GM12878 (cell line): ENCODE data around the gene TTC22. TPM values are rescaled to one million over a fixed set of nuclear protein-coding genes. Genes with fewer than 3 reads are reported as not detected.

Experiments
- ATAC-seq: fragments of 200-7000 bp; cut with Tn5 transposase; 3 replicates; pipeline ENCODE4 v1.9.1; 2020; ENCODE audit warnings: mild to moderate bottlenecking, moderate library complexity
- BruUV-seq: library from RNA; stranded (reverse); fragments of 400-500 nt; replicated peaks from 2 replicates; lab custom pipeline; 2021; lab: Mats Ljungman, UMichigan
- CTCF ChIA-PET: fragments of 300-600 bp; sonication (Branson Sonifier 250); formaldehyde crosslinking; extraction: SDS; loops from one replicate; lab custom pipeline; 2021; ENCODE audit warnings: inconsistent platforms; lab: Yijun Ruan, JAX
- POLR2A ChIA-PET: fragments of 350-600 bp; formaldehyde crosslinking; extraction: SDS; loops from one replicate; lab custom pipeline; 2021; ENCODE audit warnings: inconsistent platforms; lab: Charles Lee
- RAD21 ChIA-PET: fragments of 300-600 bp; sonication (Branson Sonifier 250); formaldehyde crosslinking; loops from one replicate; lab custom pipeline; 2023; ENCODE audit warnings: antibody characterized with exemption; ENCODE audit not compliant: unreplicated experiment; lab: Charles Lee
- SMC1A ChIA-PET: fragments of 300-600 bp; sonication (Branson Sonifier 250); formaldehyde crosslinking; loops from one replicate; lab custom pipeline; 2023; ENCODE audit not compliant: unreplicated experiment, uncharacterized antibody; lab: Charles Lee
- DNase-seq: peaks from one replicate; pipeline ENCODE4 v3.0.0-alpha.2; 2011; ENCODE audit warnings: low read depth, low spot score
- FAIRE-seq: peaks from 3 replicates; lab custom pipeline; 2011; peaks lifted over from hg19 to GRCh38; lab: Jason Lieb, UNC
- H2AFZ ChIP-seq: 2 replicates; pipeline ENCODE4 v1.6.0; 2011; ENCODE audit warnings: low read depth, low read length, control low read depth; ENCODE audit not compliant: control insufficient read depth
- H3K27ac ChIP-seq: 2 replicates; pipeline ENCODE4 v1.5.1; 2011; ENCODE audit warnings: control low read depth; ENCODE audit not compliant: control insufficient read depth, insufficient read depth
- H3K27me3 ChIP-seq, 2 experiments: replicated peaks in 1 of 2; 2 replicates each; pipeline versions ENCODE4 v1.6.0 to v1.6.1; 2011; ENCODE audit warnings: low read length in 1 of 2; ENCODE audit not compliant: control insufficient read depth in 2 of 2, insufficient read depth in 2 of 2
- H3K36me3 ChIP-seq, 2 experiments: 2 replicates each; pipeline ENCODE4 v1.5.1; 2011; ENCODE audit warnings: low read length in 1 of 2; ENCODE audit not compliant: control insufficient read depth in 2 of 2, insufficient read depth in 2 of 2
- H3K4me1 ChIP-seq: 2 replicates; pipeline ENCODE4 v1.6.1; 2011; ENCODE audit warnings: mild to moderate bottlenecking, low read length, moderate library complexity, mixed read lengths; ENCODE audit not compliant: control insufficient read depth, insufficient read depth
- H3K4me2 ChIP-seq: 2 replicates; pipeline ENCODE4 v1.6.0; 2011; ENCODE audit warnings: control low read depth; ENCODE audit not compliant: control insufficient read depth, insufficient read depth
- H3K4me3 ChIP-seq: fragments of 200-600 bp; sonication (generic); 2 replicates; pipeline ENCODE4 v1.5.1; 2016
- H3K79me2 ChIP-seq: 2 replicates; pipeline ENCODE4 v1.6.0; 2011; ENCODE audit warnings: low read length; ENCODE audit not compliant: control insufficient read depth, insufficient read depth
- H3K9ac ChIP-seq: 2 replicates; pipeline ENCODE4 v1.8.0; 2011; ENCODE audit warnings: low read length, control low read depth, mixed read lengths; ENCODE audit not compliant: control insufficient read depth, insufficient read depth
- H3K9me3 ChIP-seq: replicated peaks from 3 replicates; pipeline ENCODE4 v1.5.1; 2011; ENCODE audit warnings: mild to moderate bottlenecking, low read length; ENCODE audit not compliant: control insufficient read depth, insufficient read depth
- H4K20me1 ChIP-seq: 2 replicates; pipeline ENCODE4 v1.6.0; 2011; ENCODE audit not compliant: control insufficient read depth, insufficient read depth
- BRCA1 ChIP-seq: IDR thresholded peaks from 2 replicates; pipeline ENCODE4 v1.6.1; 2011; ENCODE audit warnings: low read depth, low read length, improper control_type of control experiment
- CBX5 ChIP-seq: sonication (generic); IDR thresholded peaks from 2 replicates; pipeline ENCODE4 v1.6.1; 2016; ENCODE audit warnings: low read depth, moderate library complexity, mild to moderate bottlenecking, inconsistent platforms
- FOS ChIP-seq: IDR thresholded peaks from 3 replicates; pipeline ENCODE4 v1.6.1; 2011; ENCODE audit warnings: borderline replicate concordance; ENCODE audit not compliant: insufficient read length; ENCODE audit errors: extremely low read depth
- HSF1 ChIP-seq: fragments of 150-350 bp; IDR thresholded peaks from 2 replicates; pipeline ENCODE4 v1.6.1; 2014; ENCODE audit warnings: mild to moderate bottlenecking, low read depth, low read length
- IRF4 ChIP-seq: IDR thresholded peaks from 2 replicates; pipeline ENCODE4 v1.6.1; 2011; ENCODE audit warnings: low read depth, low read length
- IRF5 ChIP-seq: fragments of 450-650 bp; IDR thresholded peaks from 2 replicates; pipeline ENCODE4 v1.6.1; 2017; ENCODE audit warnings: borderline replicate concordance
- RELA ChIP-seq: fragments of 450-650 bp; IDR thresholded peaks from 2 replicates; pipeline ENCODE4 v1.8.0; 2014; ENCODE audit warnings: borderline replicate concordance; ENCODE audit not compliant: partially characterized antibody
- TAF1 ChIP-seq: IDR thresholded peaks from 2 replicates; pipeline ENCODE4 v1.6.1; 2011; ENCODE audit warnings: mild to moderate bottlenecking, low read depth, low read length, borderline replicate concordance
- ZSCAN29 ChIP-seq: fragments of 450-650 bp; IDR thresholded peaks from 2 replicates; pipeline ENCODE4 v1.6.1; 2017; ENCODE audit warnings: mild to moderate bottlenecking, moderate library complexity
- WGBS: methylation state at CpG from one replicate; pipeline ENCODE4 v1.1.6; 2016; ENCODE audit warnings: low lambda C conversion rate; ENCODE audit not compliant: insufficient replicate concordance, insufficient coverage; ENCODE audit errors: missing lambda C conversion rate; 5-methylcytosine and 5-hydroxymethylcytosine counted together
- in situ Hi-C: fragments of 300-500 bp; cut with MboI; formaldehyde crosslinking; loops from 9 replicates; pipeline ENCODE4 v1.14.3; 2018; ENCODE audit warnings: mixed read lengths
- intact Hi-C: fragments of 100-400 bp; cut with micrococcal nuclease; formaldehyde crosslinking; loops from one replicate; pipeline ENCODE4 v1.14.2; 2022; ENCODE audit not compliant: unreplicated experiment
- polyA plus RNA-seq, 11 experiments: library from polyadenylated mRNA; depleted of rRNA in 4 of 11; unstranded in 6 of 11; stranded (reverse) in 5 of 11; fragments of >200 nt; fragmentation: Nextera tagmentation in 4 of 11; fragmentation: Illumina TruSeq in 1 of 11; extraction: Ambion mirVana in 4 of 11; extraction: Trizol in 1 of 11; gene quantifications; 1 replicate in 1 of 11; 2 replicates in 10 of 11; pipeline versions ENCODE4 v1.2.1 to v1.2.3, GENCODE V29; 2011 to 2016; ENCODE audit warnings: inconsistent platforms in 2 of 11, missing spikeins in 2 of 11, low read depth in 1 of 11
- total RNA-seq, 4 experiments: library from RNA; depleted of rRNA in 3 of 4; stranded (reverse); fragments of >200 nt in 3 of 4; fragmentation: Illumina TruSeq in 1 of 4; extraction: Trizol in 1 of 4; gene quantifications; 2 replicates each; pipeline versions ENCODE4 v1.2.1 to v1.2.3, GENCODE V29; 2013 to 2021

The TTC22 gene
- total and polyA plus RNA-seq, 10 of the 15 experiments (the other 5 are each of a cell fraction or from before 2014, with no cell fraction given) = 0.64 to 5.1 (median 1.9) TPM

- CTCF ChIA-PET = interaction anchor here (7.6 kb wide), 1 partner anchor 16 kb away, joined by 44 read pairs; the partner anchor contains the start of gene TTC22
- no TSS peak for BruUV-seq
- SMC1A ChIA-PET = interaction anchor here (0.6 kb wide), 1 partner anchor 117 kb away, joined by 3 read pairs; no protein-coding TSS in a partner anchor
- intact Hi-C loops = no loop called here
- WGBS = 63% methylated on average over 13 of the region's 13 CpGs
- H3K79me2 ChIP-seq = no peaks in the 10 kb centered on the region
- H2AFZ ChIP-seq = no peak overlapping the region
- DNase-seq (no peak), FAIRE-seq (no peak), ATAC-seq (no peak)
- no peaks in the 10 kb centered on the region for H3K27me3 ChIP-seq
- H3K9ac ChIP-seq = no peak overlapping the region
- no peaks in the 10 kb centered on the region for H3K36me3 ChIP-seq
- in situ Hi-C loops = no loop called here
- peaks cover 13% of the 10 kb centered on the region for H3K4me1 ChIP-seq
- H3K9me3 ChIP-seq = no peaks in the 10 kb centered on the region
- TF ChIP-seq ZSCAN29 (no peak), RELA (no peak), IRF4 (no peak), TAF1 (no peak), IRF5 (no peak), CBX5 (no peak)
- POLR2A ChIA-PET = no interaction called here
- RAD21 ChIA-PET = interaction anchor here (1.2 kb wide), 1 partner anchor 70 kb away, joined by 3 read pairs; no protein-coding TSS in a partner anchor
- no peaks in the 10 kb centered on the region for H4K20me1 ChIP-seq
- no peak overlapping the region for H3K4me2 ChIP-seq
- no peak overlapping the region for H3K27ac ChIP-seq
- no peak overlapping the region for H3K4me3 ChIP-seq
Measured at GRCh38 chr1:54816951-54817350, 15.8 kb upstream of the TTC22 start.

GRCh38 chr1:54816130-54816529, 15.0 kb upstream of the TTC22 start:
- POLR2A ChIA-PET = no interaction called here
- H2AFZ ChIP-seq = no peak overlapping the region
- no peak for ATAC-seq
- 37% methylated on average over 6 of the region's 6 CpGs for WGBS
- H3K9ac ChIP-seq = no peak overlapping the region
- no TSS peak for BruUV-seq
- no peak overlapping the region for H3K27ac ChIP-seq
- no peak overlapping the region for H3K4me3 ChIP-seq
- SMC1A ChIA-PET = interaction anchor here (1.1 to 1.5 kb wide), 2 partner anchors 11 to 17 kb away, joined by 3 read pairs; no protein-coding TSS in a partner anchor
- H3K4me1 ChIP-seq = peaks cover 13% of the 10 kb centered on the region
- no peak for FAIRE-seq
- H3K27me3 ChIP-seq = no peaks in the 10 kb centered on the region
- no peak for DNase-seq
- H3K79me2 ChIP-seq = no peaks in the 10 kb centered on the region
- intact Hi-C loops (no loop called here), in situ Hi-C loops (no loop called here)
- H3K9me3 ChIP-seq = no peaks in the 10 kb centered on the region
- H4K20me1 ChIP-seq = no peaks in the 10 kb centered on the region
- CTCF ChIA-PET = interaction anchor here (7.6 kb wide), 1 partner anchor 15 kb away, joined by 44 read pairs; the partner anchor contains the start of gene TTC22
- no peak overlapping the region for H3K4me2 ChIP-seq
- RAD21 ChIA-PET = no interaction called here
- TF ChIP-seq HSF1 (no peak), BRCA1 (no peak), FOS (no peak)
- H3K36me3 ChIP-seq = no peaks in the 10 kb centered on the region
